WTC11 (cell line): ENCODE results near the gene GGACT.

Experiments used
- CREB1 ChIP-seq: sonication (generic); formaldehyde crosslinking; IDR thresholded peaks from 2 replicates; pipeline ENCODE4 v1.8.0; 2023; ENCODE audit warnings: mild to moderate bottlenecking, missing genetic modification reagents
- FOXJ3 ChIP-seq: sonication (generic); formaldehyde crosslinking; IDR thresholded peaks from 2 replicates; pipeline ENCODE4 v1.9.0; 2021; ENCODE audit warnings: missing genetic modification reagents, mild to moderate bottlenecking, borderline replicate concordance
- GTF2I ChIP-seq: fragments of 250-450 bp; sonication (Bioruptor Pico); conservative IDR thresholded peaks from 2 replicates; pipeline ENCODE4 v1.4.0; 2021; ENCODE audit warnings: mild to moderate bottlenecking
- NR3C1 ChIP-seq: sonication (generic); formaldehyde crosslinking; conservative IDR thresholded peaks from 2 replicates; pipeline ENCODE4 v1.8.1; 2023; ENCODE audit warnings: low read depth, mild to moderate bottlenecking, missing genetic modification reagents
- TEAD1 ChIP-seq: sonication (generic); formaldehyde crosslinking; IDR thresholded peaks from 2 replicates; pipeline ENCODE4 v1.8.0; 2022; ENCODE audit warnings: mild to moderate bottlenecking, missing genetic modification reagents
- ZBTB21 ChIP-seq: sonication (generic); formaldehyde crosslinking; IDR thresholded peaks from 2 replicates; pipeline ENCODE4 v1.8.1; 2023; ENCODE audit warnings: mild to moderate bottlenecking, missing genetic modification reagents, borderline replicate concordance
- ZNF138 ChIP-seq: sonication (generic); formaldehyde crosslinking; conservative IDR thresholded peaks from 2 replicates; pipeline ENCODE4 v1.8.1; 2022; ENCODE audit warnings: mild to moderate bottlenecking, moderate library complexity, missing genetic modification reagents
- ZNF423 ChIP-seq: fragments of 250-450 bp; sonication (Bioruptor Pico); IDR thresholded peaks from 2 replicates; pipeline ENCODE4 v2.1.2; 2022; ENCODE audit warnings: mild to moderate bottlenecking, moderate library complexity
- TF ChIP-seq, protein P1 (sequence below): fragments of 200-600 bp; IDR thresholded peaks from 2 replicates; pipeline ENCODE4 v1.8.0; 2022; ENCODE audit warnings: antibody characterized with exemption
- TF ChIP-seq, protein P2 (sequence below): sonication (generic); formaldehyde crosslinking; IDR thresholded peaks from 2 replicates; pipeline ENCODE4 v1.8.1; 2022; ENCODE audit warnings: low read depth, missing genetic modification reagents, borderline replicate concordance
- TF ChIP-seq, protein P3 (sequence below): sonication (generic); formaldehyde crosslinking; IDR thresholded peaks from 2 replicates; pipeline ENCODE4 v1.8.1; 2022; ENCODE audit warnings: missing genetic modification reagents, borderline replicate concordance
- TF ChIP-seq, protein P4 (sequence below): sonication (generic); formaldehyde crosslinking; IDR thresholded peaks from 2 replicates; pipeline ENCODE4 v1.8.0; 2022; ENCODE audit warnings: mild to moderate bottlenecking, missing genetic modification reagents
- TF ChIP-seq, protein P5 (sequence below): sonication (generic); formaldehyde crosslinking; conservative IDR thresholded peaks from 2 replicates; pipeline ENCODE4 v1.8.1; 2022; ENCODE audit warnings: mild to moderate bottlenecking, missing genetic modification reagents
- TF ChIP-seq, protein P6 (sequence below): sonication (generic); formaldehyde crosslinking; IDR thresholded peaks from 2 replicates; pipeline ENCODE4 v1.8.0; 2023; ENCODE audit warnings: missing genetic modification reagents, mild to moderate bottlenecking, borderline replicate concordance

DNA sequence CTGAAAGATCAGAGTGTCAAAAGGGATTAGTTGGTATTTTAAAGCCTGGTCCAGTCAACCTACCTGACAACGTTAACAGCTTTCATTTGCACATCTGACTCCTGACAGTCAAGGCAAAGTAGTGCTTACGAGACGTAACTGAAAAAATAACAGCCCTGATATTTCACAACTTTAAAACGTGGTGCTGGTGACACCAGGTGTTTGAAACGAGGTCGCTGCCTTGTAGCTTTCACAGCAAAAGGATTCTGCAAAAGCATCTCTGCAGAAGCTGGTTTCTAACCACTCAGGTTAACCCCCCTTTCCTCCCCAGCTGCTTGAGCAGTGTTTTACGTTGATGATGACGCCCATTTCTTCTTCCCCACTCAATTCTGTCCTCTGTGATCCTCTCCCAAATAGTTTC lies 23.3 kb downstream of the GGACT start:
- no peak for TF ChIP-seq FOXJ3 (CRISPR knock-in tag)
- TF ChIP-seq, protein P1, sequence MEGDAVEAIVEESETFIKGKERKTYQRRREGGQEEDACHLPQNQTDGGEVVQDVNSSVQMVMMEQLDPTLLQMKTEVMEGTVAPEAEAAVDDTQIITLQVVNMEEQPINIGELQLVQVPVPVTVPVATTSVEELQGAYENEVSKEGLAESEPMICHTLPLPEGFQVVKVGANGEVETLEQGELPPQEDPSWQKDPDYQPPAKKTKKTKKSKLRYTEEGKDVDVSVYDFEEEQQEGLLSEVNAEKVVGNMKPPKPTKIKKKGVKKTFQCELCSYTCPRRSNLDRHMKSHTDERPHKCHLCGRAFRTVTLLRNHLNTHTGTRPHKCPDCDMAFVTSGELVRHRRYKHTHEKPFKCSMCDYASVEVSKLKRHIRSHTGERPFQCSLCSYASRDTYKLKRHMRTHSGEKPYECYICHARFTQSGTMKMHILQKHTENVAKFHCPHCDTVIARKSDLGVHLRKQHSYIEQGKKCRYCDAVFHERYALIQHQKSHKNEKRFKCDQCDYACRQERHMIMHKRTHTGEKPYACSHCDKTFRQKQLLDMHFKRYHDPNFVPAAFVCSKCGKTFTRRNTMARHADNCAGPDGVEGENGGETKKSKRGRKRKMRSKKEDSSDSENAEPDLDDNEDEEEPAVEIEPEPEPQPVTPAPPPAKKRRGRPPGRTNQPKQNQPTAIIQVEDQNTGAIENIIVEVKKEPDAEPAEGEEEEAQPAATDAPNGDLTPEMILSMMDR: no peak
- no peak for TF ChIP-seq ZNF138 (CRISPR knock-in tag)
- TF ChIP-seq ZNF423 (CRISPR knock-in tag): no peak
- TF ChIP-seq, protein P2, sequence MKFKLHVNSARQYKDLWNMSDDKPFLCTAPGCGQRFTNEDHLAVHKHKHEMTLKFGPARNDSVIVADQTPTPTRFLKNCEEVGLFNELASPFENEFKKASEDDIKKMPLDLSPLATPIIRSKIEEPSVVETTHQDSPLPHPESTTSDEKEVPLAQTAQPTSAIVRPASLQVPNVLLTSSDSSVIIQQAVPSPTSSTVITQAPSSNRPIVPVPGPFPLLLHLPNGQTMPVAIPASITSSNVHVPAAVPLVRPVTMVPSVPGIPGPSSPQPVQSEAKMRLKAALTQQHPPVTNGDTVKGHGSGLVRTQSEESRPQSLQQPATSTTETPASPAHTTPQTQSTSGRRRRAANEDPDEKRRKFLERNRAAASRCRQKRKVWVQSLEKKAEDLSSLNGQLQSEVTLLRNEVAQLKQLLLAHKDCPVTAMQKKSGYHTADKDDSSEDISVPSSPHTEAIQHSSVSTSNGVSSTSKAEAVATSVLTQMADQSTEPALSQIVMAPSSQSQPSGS (CRISPR knock-in tag): no peak
- no peak for TF ChIP-seq CREB1 (CRISPR knock-in tag)
- TF ChIP-seq ZBTB21: no peak
- TF ChIP-seq, protein P3, sequence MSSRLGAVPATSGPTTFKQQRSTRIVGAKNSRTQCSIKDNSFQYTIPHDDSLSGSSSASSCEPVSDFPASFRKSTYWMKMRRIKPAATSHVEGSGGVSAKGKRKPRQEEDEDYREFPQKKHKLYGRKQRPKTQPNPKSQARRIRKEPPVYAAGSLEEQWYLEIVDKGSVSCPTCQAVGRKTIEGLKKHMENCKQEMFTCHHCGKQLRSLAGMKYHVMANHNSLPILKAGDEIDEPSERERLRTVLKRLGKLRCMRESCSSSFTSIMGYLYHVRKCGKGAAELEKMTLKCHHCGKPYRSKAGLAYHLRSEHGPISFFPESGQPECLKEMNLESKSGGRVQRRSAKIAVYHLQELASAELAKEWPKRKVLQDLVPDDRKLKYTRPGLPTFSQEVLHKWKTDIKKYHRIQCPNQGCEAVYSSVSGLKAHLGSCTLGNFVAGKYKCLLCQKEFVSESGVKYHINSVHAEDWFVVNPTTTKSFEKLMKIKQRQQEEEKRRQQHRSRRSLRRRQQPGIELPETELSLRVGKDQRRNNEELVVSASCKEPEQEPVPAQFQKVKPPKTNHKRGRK (CRISPR knock-in tag): no peak
- TF ChIP-seq, protein P4, sequence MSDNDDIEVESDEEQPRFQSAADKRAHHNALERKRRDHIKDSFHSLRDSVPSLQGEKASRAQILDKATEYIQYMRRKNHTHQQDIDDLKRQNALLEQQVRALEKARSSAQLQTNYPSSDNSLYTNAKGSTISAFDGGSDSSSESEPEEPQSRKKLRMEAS (CRISPR knock-in tag): no peak
- no peak for TF ChIP-seq TEAD1
- TF ChIP-seq GTF2I: no peak
- TF ChIP-seq NR3C1 (CRISPR knock-in tag): no peak
- TF ChIP-seq, protein P5, sequence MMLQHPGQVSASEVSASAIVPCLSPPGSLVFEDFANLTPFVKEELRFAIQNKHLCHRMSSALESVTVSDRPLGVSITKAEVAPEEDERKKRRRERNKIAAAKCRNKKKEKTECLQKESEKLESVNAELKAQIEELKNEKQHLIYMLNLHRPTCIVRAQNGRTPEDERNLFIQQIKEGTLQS (CRISPR knock-in tag): no peak
- TF ChIP-seq, protein P6, sequence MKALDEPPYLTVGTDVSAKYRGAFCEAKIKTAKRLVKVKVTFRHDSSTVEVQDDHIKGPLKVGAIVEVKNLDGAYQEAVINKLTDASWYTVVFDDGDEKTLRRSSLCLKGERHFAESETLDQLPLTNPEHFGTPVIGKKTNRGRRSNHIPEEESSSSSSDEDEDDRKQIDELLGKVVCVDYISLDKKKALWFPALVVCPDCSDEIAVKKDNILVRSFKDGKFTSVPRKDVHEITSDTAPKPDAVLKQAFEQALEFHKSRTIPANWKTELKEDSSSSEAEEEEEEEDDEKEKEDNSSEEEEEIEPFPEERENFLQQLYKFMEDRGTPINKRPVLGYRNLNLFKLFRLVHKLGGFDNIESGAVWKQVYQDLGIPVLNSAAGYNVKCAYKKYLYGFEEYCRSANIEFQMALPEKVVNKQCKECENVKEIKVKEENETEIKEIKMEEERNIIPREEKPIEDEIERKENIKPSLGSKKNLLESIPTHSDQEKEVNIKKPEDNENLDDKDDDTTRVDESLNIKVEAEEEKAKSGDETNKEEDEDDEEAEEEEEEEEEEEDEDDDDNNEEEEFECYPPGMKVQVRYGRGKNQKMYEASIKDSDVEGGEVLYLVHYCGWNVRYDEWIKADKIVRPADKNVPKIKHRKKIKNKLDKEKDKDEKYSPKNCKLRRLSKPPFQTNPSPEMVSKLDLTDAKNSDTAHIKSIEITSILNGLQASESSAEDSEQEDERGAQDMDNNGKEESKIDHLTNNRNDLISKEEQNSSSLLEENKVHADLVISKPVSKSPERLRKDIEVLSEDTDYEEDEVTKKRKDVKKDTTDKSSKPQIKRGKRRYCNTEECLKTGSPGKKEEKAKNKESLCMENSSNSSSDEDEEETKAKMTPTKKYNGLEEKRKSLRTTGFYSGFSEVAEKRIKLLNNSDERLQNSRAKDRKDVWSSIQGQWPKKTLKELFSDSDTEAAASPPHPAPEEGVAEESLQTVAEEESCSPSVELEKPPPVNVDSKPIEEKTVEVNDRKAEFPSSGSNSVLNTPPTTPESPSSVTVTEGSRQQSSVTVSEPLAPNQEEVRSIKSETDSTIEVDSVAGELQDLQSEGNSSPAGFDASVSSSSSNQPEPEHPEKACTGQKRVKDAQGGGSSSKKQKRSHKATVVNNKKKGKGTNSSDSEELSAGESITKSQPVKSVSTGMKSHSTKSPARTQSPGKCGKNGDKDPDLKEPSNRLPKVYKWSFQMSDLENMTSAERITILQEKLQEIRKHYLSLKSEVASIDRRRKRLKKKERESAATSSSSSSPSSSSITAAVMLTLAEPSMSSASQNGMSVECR: no peak
